Heart right ventricle (tissue), 16 donors: ENCODE results near the gene ALOX15B. TPM values are rescaled to one million over a fixed set of nuclear protein-coding genes. Genes with fewer than 3 reads are reported as not detected.

Source experiments
- ATAC-seq, 8 donors: fragments of 200-7000 bp; cut with Tn5 transposase; one replicate each; pipeline ENCODE4 v1.9.1; 2020; ENCODE audit warnings: mild to moderate bottlenecking in 8 of 8, moderate library complexity in 8 of 8, moderate number of reproducible peaks in 1 of 8
- DNase-seq, 2 donors: peaks; one replicate each; pipeline ENCODE4 v3.0.0-alpha.2; 2020
- H3K27ac ChIP-seq, 10 donors: fragments of 200-600 bp; sonication (generic) in 2 of 10; one replicate each; pipeline versions ENCODE4 v1.5.0 to v1.8.0; 2020 to 2022; ENCODE audit warnings: mild to moderate bottlenecking in 3 of 10
- H3K27me3 ChIP-seq, 7 donors: fragments of 200-600 bp; one replicate each; pipeline ENCODE4 v1.8.0; 2021 to 2022; ENCODE audit warnings: mild to moderate bottlenecking in 2 of 7
- H3K36me3 ChIP-seq, 9 donors: fragments of 200-600 bp; sonication (generic) in 1 of 9; one replicate each; pipeline versions ENCODE4 v1.5.0 to v1.8.0; 2020 to 2022; ENCODE audit warnings: mild to moderate bottlenecking in 2 of 9
- H3K4me1 ChIP-seq, 9 donors: fragments of 200-600 bp; sonication (generic) in 1 of 9; one replicate each; pipeline versions ENCODE4 v1.5.0 to v1.8.0; 2020 to 2022; ENCODE audit warnings: mild to moderate bottlenecking in 4 of 9
- H3K4me3 ChIP-seq, 10 donors: fragments of 200-600 bp; sonication (generic) in 2 of 10; one replicate each; pipeline versions ENCODE4 v1.5.0 to v1.8.0; 2020 to 2022; ENCODE audit warnings: mild to moderate bottlenecking in 7 of 10, moderate library complexity in 2 of 10
- H3K9me3 ChIP-seq, 11 donors: fragments of 200-600 bp in 10 of 11; sonication (generic) in 2 of 11; one replicate each; pipeline versions ENCODE4 v1.5.0 to v1.8.0; 2013 to 2022; ENCODE audit warnings: mild to moderate bottlenecking in 2 of 11, control low read depth in 1 of 11, moderate library complexity in 1 of 11
- CTCF ChIP-seq, 9 donors: fragments of 200-600 bp; sonication (generic) in 2 of 9; IDR thresholded peaks; one replicate each; pipeline versions ENCODE4 v1.5.0 to v1.8.0; 2021 to 2022; ENCODE audit warnings: antibody characterized with exemption in 9 of 9, mild to moderate bottlenecking in 5 of 9, moderate library complexity in 1 of 9
- WGBS, 2 donors: extraction: QIAGEN DNeasy Blood & Tissue Kit; methylation state at CpG; one replicate each; pipeline ENCODE4 v1.1.7; 2013; ENCODE audit warnings: inconsistent platforms in 1 of 2; 5-methylcytosine and 5-hydroxymethylcytosine counted together
- intact Hi-C, 10 donors: fragments of 100-400 bp; cut with DNase I; formaldehyde crosslinking; loops; one replicate each; pipeline versions ENCODE4 v1.11.1 to v1.14.2; 2022
- microRNA-seq, 2 donors: library from miRNA; unstranded; fragments of <30 nt; microRNA quantifications; one replicate each; pipeline ENCODE4 v1.2.0, GENCODE V29; 2021
- polyA plus RNA-seq, 2 donors: library from polyadenylated mRNA; stranded (reverse); fragments of 200-250 nt; gene quantifications; one replicate each; pipeline ENCODE4 v1.2.3, GENCODE V29; 2013
- total RNA-seq, 10 donors: library from RNA; stranded (reverse); fragmentation: NEBNext Ultra II Directional in 3 of 10; extraction: Animal tissue kit (Norgen Biotek cat#: 25700) in 3 of 10; gene quantifications; one replicate each; pipeline versions ENCODE4 v1.2.1 to v1.2.4, GENCODE V29; 2021 to 2023
- donor health status: Arrhythmogenic right ventricular cardiomyopathy.
- donor health status: ischemic (EF 13 %, LVEDD 7.1; RV severe dilation, severe dysfunction).
- donor health status: healthy with polysubstance abuse.
- donor health status: DM: no; HTN: yes; CAD: no.
- donor health status: DM: no; HTN: no; CAD: no.
- donor health status: ischemic (EF 25% LVEDD 6.9; RV normal size, moderate dysfunction).
- donor health status: ischemic (EF 25% LVEDD 5.7; RV mildly dilated, moderate dysfunction).
- donor health status: healthy.
- donor health status: DM: yes; HTN: yes; CAD: no.
- donor health status: Ischemic cardiomyopathy.
- donor health status: ischemic (EF 35%, LVEDD 5.7; RV mildly dilated, moderate dysfunction).
- donor health status: nonischemic (EF 11% LVEDD 7.7; RV severe dilation, severe dysfunction).
- donor health status: DM: yes; HTN: yes; CAD: no.
- donor health status: PGD.
- donor health status: ischemic (EF 29% LVEDD 5.4; RV normal size, mild dysfunction).
- donor health status: nonischemic (EF 23%, LVEDD 6.1; RV moderate dilation, normal function).

Gene ALOX15B
- total and polyA plus RNA-seq, 12 donors, result 0.10 to 1.3 (median 0.27) TPM; not detected in 6

DNA sequence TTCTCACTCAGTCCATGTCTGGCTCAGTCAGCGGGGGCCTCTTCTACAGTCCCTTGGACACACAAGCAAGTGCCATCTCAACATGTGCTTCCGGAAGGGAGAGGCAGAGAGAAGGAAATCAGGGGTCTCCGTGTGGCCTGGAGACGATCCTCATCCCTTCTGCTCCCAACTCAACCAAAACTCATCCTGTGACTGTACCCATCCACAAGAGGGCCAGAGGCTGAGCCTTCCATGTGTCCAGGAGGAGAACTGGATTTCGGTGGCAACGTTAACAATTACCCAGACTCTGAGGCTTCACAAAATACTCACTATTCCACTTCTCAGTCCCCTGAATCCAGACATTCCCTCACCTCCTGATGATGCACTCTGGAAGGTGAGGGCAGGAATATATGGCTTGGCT lies 56.5 kb downstream of the ALOX15B start:
- no peak for ATAC-seq
- Histone ChIP-seq H3K4me1 (no peaks in the 10 kb centered on the region), H3K4me3 (no peak overlapping the region), H3K27me3 (peaks cover 0 to 49% (median 36%) of the 10 kb centered on the region in 7 donors), H3K36me3 (no peaks in the 10 kb centered on the region), H3K27ac (no peak overlapping the region), H3K9me3 (no peaks in the 10 kb centered on the region)
- DNase-seq, result no peak
- intact Hi-C loops, result loop anchor here in 4 of 10 donors (2.0 to 10.0 kb wide), 2 partner anchors 23 to 209 kb away; partner anchors contain the start of gene ALOXE3 (in 1 of the 4)
- no peak for TF ChIP-seq CTCF (IDR thresholded peaks at IDR 0.05)
- 71 to 80% methylated on average over 6 of the region's 6 CpGs for WGBS, 2 donors

- intact Hi-C loops, result loop anchor here in 3 of 10 donors (10.0 kb wide), 1 partner anchor 208 kb away; no protein-coding TSS in a partner anchor
- DNase-seq (no peak), ATAC-seq (no peak)
- no peak for TF ChIP-seq CTCF (IDR thresholded peaks at IDR 0.05)
- no peaks in the 10 kb centered on the region for H3K9me3 ChIP-seq
- WGBS, 2 donors, result 92 to 93% methylated on average over 8 of the region's 8 CpGs
- no peak overlapping the region for H3K4me3 ChIP-seq
- no peaks in the 10 kb centered on the region for H3K36me3 ChIP-seq
- no peaks in the 10 kb centered on the region for H3K4me1 ChIP-seq
- H3K27ac ChIP-seq, result no peak overlapping the region
- peaks cover 0 to 37% (median 32%) of the 10 kb centered on the region in 7 donors for H3K27me3 ChIP-seq
Measured at GRCh38 chr17:8096541-8096940, 57.7 kb downstream of the ALOX15B start.

Small RNA genes within 50 kb of the gene (microRNA-seq; reads per million reads assigned to microRNA genes)
- gene MIR4314, result 0 to 0.51 reads per million in 2 donors

Other genes with a start within 250 kb of the ALOX15B start
- 10 to 100 TPM; 18.0 to 35.4 (median 26.9) TPM for gene KDM6B, start 204.8 kb upstream of the ALOX15B start, total RNA-seq
- gene KDM6B, start 204.8 kb upstream of the ALOX15B start, polyA plus RNA-seq, result 10 to 100 TPM in 1 of 2 donors, 1 to 10 TPM in 1; 5.2 to 17.6 TPM
- gene TMEM88, start 184.0 kb upstream of the ALOX15B start, total RNA-seq, result 10 to 100 TPM; 12.3 to 47.4 (median 19.3) TPM
- gene TMEM88, start 184.0 kb upstream of the ALOX15B start, polyA plus RNA-seq, result 100 to 1,000 TPM; 121 to 298 TPM
- gene NAA38, start 181.5 kb upstream of the ALOX15B start, total RNA-seq, result 100 to 1,000 TPM in 1 of 10 donors, 10 to 100 TPM in 9; 59.2 to 115 (median 73.0) TPM
- gene NAA38, start 181.5 kb upstream of the ALOX15B start, polyA plus RNA-seq, result 100 to 1,000 TPM; 108 to 167 TPM
- 10 to 100 TPM; 12.7 to 20.1 (median 16.0) TPM for gene CYB5D1, start 181.1 kb upstream of the ALOX15B start, total RNA-seq
- gene CYB5D1, start 181.1 kb upstream of the ALOX15B start, polyA plus RNA-seq, result 10 to 100 TPM; 10.0 to 11.6 TPM
- gene CHD3, start 150.3 kb upstream of the ALOX15B start, total RNA-seq, result 10 to 100 TPM in 5 of 10 donors, 1 to 10 TPM in 5; 8.2 to 22.0 (median 10.4) TPM
- 10 to 100 TPM; 13.7 to 29.0 TPM for gene CHD3, start 150.3 kb upstream of the ALOX15B start, polyA plus RNA-seq
- 1 to 10 TPM in 2 of 10 donors, under 1 TPM in 8; 0.15 to 1.6 (median 0.90) TPM for gene RNF227, start 122.8 kb upstream of the ALOX15B start, total RNA-seq
- gene RNF227, start 122.8 kb upstream of the ALOX15B start, polyA plus RNA-seq, result 1 to 10 TPM; 1.5 to 1.9 TPM
- gene KCNAB3, start 109.2 kb upstream of the ALOX15B start, total RNA-seq, result under 1 TPM; 0.11 to 0.72 (median 0.31) TPM
- gene KCNAB3, start 109.2 kb upstream of the ALOX15B start, polyA plus RNA-seq, result 1 to 10 TPM in 1 of 2 donors, under 1 TPM in 1; 0.49 to 1.5 TPM
- 100 to 1,000 TPM; 104 to 166 (median 121) TPM for gene TRAPPC1, start 107.1 kb upstream of the ALOX15B start, total RNA-seq
- gene TRAPPC1, start 107.1 kb upstream of the ALOX15B start, polyA plus RNA-seq, result 100 to 1,000 TPM; 136 to 138 TPM
- 10 to 100 TPM in 7 of 10 donors, 1 to 10 TPM in 3; 7.8 to 14.4 (median 10.7) TPM for gene CNTROB, start 106.9 kb upstream of the ALOX15B start, total RNA-seq
- gene CNTROB, start 106.9 kb upstream of the ALOX15B start, polyA plus RNA-seq, result 10 to 100 TPM; 11.1 to 19.8 TPM
- under 1 TPM in 6 of 10 donors, not detected in 4; 0.06 to 0.69 (median 0.36) TPM for gene GUCY2D, start 36.4 kb upstream of the ALOX15B start, total RNA-seq
- not detected for gene GUCY2D, start 36.4 kb upstream of the ALOX15B start, polyA plus RNA-seq
- not detected for gene ALOX12B, start 48.7 kb downstream of the ALOX15B start, total RNA-seq
- gene ALOX12B, start 48.7 kb downstream of the ALOX15B start, polyA plus RNA-seq, result not detected
- gene ALOXE3, start 79.5 kb downstream of the ALOX15B start, total RNA-seq, result not detected
- gene ALOXE3, start 79.5 kb downstream of the ALOX15B start, polyA plus RNA-seq, result under 1 TPM in 1 of 2 donors, not detected in 1; 0.09 TPM
- gene HES7, start 85.0 kb downstream of the ALOX15B start, total RNA-seq, result under 1 TPM in 5 of 10 donors, not detected in 5; 0.17 to 0.52 (median 0.38) TPM
- 1 to 10 TPM in 1 of 2 donors, under 1 TPM in 1; 0.91 to 1.5 TPM for gene HES7, start 85.0 kb downstream of the ALOX15B start, polyA plus RNA-seq
- gene PER1, start 113.3 kb downstream of the ALOX15B start, total RNA-seq, result 100 to 1,000 TPM in 6 of 10 donors, 10 to 100 TPM in 4; 37.4 to 154 (median 112) TPM
- gene PER1, start 113.3 kb downstream of the ALOX15B start, polyA plus RNA-seq, result 100 to 1,000 TPM; 112 to 135 TPM
- gene VAMP2, start 123.9 kb downstream of the ALOX15B start, total RNA-seq, result 10 to 100 TPM; 46.8 to 67.8 (median 62.7) TPM
- gene VAMP2, start 123.9 kb downstream of the ALOX15B start, polyA plus RNA-seq, result 10 to 100 TPM; 49.0 to 54.3 TPM
- gene TMEM107, start 137.3 kb downstream of the ALOX15B start, total RNA-seq, result 10 to 100 TPM in 1 of 10 donors, 1 to 10 TPM in 9; 5.2 to 15.2 (median 7.3) TPM
- 1 to 10 TPM; 4.5 to 7.8 TPM for gene TMEM107, start 137.3 kb downstream of the ALOX15B start, polyA plus RNA-seq
- gene BORCS6, start 151.1 kb downstream of the ALOX15B start, total RNA-seq, result 1 to 10 TPM; 5.3 to 9.4 (median 7.7) TPM
- 10 to 100 TPM in 1 of 2 donors, 1 to 10 TPM in 1; 4.2 to 13.8 TPM for gene BORCS6, start 151.1 kb downstream of the ALOX15B start, polyA plus RNA-seq
- 1 to 10 TPM in 3 of 10 donors, under 1 TPM in 2, not detected in 5; 0.38 to 6.4 (median 1.0) TPM for gene AURKB, start 171.5 kb downstream of the ALOX15B start, total RNA-seq
- 1 to 10 TPM in 1 of 2 donors, under 1 TPM in 1; 0.38 to 1.5 TPM for gene AURKB, start 171.5 kb downstream of the ALOX15B start, polyA plus RNA-seq
- gene CTC1, start 209.0 kb downstream of the ALOX15B start, total RNA-seq, result 10 to 100 TPM; 12.5 to 19.8 (median 14.8) TPM
- 10 to 100 TPM in 1 of 2 donors, 1 to 10 TPM in 1; 5.9 to 19.3 TPM for gene CTC1, start 209.0 kb downstream of the ALOX15B start, polyA plus RNA-seq
- 10 to 100 TPM in 9 of 10 donors, 1 to 10 TPM in 1; 9.6 to 17.9 (median 13.7) TPM for gene PFAS, start 210.2 kb downstream of the ALOX15B start, total RNA-seq
- 10 to 100 TPM in 1 of 2 donors, 1 to 10 TPM in 1; 8.6 to 11.2 TPM for gene PFAS, start 210.2 kb downstream of the ALOX15B start, polyA plus RNA-seq
- 10 to 100 TPM; 20.7 to 28.2 (median 24.4) TPM for gene RANGRF, start 249.6 kb downstream of the ALOX15B start, total RNA-seq
- gene RANGRF, start 249.6 kb downstream of the ALOX15B start, polyA plus RNA-seq, result 10 to 100 TPM; 32.3 to 53.5 TPM